Epithelial cell of esophagus (primary cell): Measurements from ENCODE around the gene MEGF8.

Experiments used
- DNase-seq: peaks from one replicate; pipeline ENCODE4 v3.0.0; 2010; ENCODE audit warnings: low read depth
- H3K4me3 ChIP-seq: 2 replicates; pipeline ENCODE4 v1.5.1; 2011; ENCODE audit warnings: mild to moderate bottlenecking, low read length, control low read depth
- CTCF ChIP-seq: IDR thresholded peaks from 2 replicates; pipeline ENCODE4 v1.5.1; 2011; ENCODE audit warnings: low read depth, mild to moderate bottlenecking, low read length, control low read depth, inconsistent platforms; ENCODE audit not compliant: insufficient read depth; ENCODE audit errors: missing control alignments

The MEGF8 gene

GRCh38 chr19:42283188-42284065 lies 42.0 kb upstream of the MEGF8 start:
- peak overlapping the region; percentile 30 for H3K4me3 ChIP-seq
- no peak for TF ChIP-seq CTCF
- DNase-seq: peak; percentile 96

- no peak overlapping the region for H3K4me3 ChIP-seq
- peak; percentile 77 for DNase-seq
- TF ChIP-seq CTCF: no peak
These were observed 41.4 kb upstream of the MEGF8 start for GRCh38 chr19:42284066-42284501.

- no peak for TF ChIP-seq CTCF
- H3K4me3 ChIP-seq: peak overlapping the region; percentile 54
- no peak for DNase-seq
These were observed 40.7 kb upstream of the MEGF8 start for GRCh38 chr19:42284591-42285341.

GRCh38 chr19:42285541-42285941 lies 39.9 kb upstream of the MEGF8 start:
- DNase-seq: no peak
- H3K4me3 ChIP-seq: peak overlapping the region; percentile 54
- TF ChIP-seq CTCF: no peak

GRCh38 chr19:42285988-42286348 lies 39.5 kb upstream of the MEGF8 start:
- no peak for TF ChIP-seq CTCF
- no peak overlapping the region for H3K4me3 ChIP-seq
- DNase-seq: no peak

GRCh38 chr19:42286349-42287016 lies 39.0 kb upstream of the MEGF8 start:
- DNase-seq: no peak
- no peak overlapping the region for H3K4me3 ChIP-seq
- no peak for TF ChIP-seq CTCF
